LNCaP clone FGC (cell line): ENCODE measurements around the gene RFPL3.

ENCODE experiments used
- DNase-seq: peaks from one replicate; pipeline ENCODE4 v3.0.0-alpha.2; 2011; ENCODE audit warnings: low read depth
- H3K4me3 ChIP-seq: 2 replicates; pipeline ENCODE4 v1.5.1; 2011; ENCODE audit warnings: mild to moderate bottlenecking, low read depth, low read length, control low read depth
- TF ChIP-seq, protein P1 (sequence below): IDR thresholded peaks from 2 replicates; pipeline ENCODE4 v1.5.1; 2012; ENCODE audit warnings: mild to moderate bottlenecking; ENCODE audit not compliant: control insufficient read depth, insufficient read depth; ENCODE audit errors: extremely low read depth

Gene RFPL3

DNA sequence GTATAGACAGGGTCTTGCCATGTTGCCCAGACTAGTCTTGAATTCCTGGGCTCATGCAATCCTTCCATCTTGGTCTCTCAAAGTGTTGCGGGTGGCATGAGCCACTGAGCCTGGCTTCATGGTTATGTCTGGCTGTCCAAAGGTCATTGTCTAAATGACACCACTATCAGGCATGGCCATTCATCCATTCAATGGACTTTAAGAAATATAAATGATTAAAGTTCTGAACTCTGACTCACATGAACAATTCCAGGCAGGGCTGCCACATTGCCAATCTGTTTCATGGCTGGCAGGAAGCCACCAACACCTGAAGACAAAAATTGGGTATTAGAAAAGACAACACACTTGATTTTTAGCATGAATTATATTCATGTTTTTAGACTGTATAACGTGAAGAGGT lies 50.3 kb downstream of the RFPL3 start:
- DNase-seq = no peak
- H3K4me3 ChIP-seq = no peak overlapping the region
- TF ChIP-seq, protein P1, sequence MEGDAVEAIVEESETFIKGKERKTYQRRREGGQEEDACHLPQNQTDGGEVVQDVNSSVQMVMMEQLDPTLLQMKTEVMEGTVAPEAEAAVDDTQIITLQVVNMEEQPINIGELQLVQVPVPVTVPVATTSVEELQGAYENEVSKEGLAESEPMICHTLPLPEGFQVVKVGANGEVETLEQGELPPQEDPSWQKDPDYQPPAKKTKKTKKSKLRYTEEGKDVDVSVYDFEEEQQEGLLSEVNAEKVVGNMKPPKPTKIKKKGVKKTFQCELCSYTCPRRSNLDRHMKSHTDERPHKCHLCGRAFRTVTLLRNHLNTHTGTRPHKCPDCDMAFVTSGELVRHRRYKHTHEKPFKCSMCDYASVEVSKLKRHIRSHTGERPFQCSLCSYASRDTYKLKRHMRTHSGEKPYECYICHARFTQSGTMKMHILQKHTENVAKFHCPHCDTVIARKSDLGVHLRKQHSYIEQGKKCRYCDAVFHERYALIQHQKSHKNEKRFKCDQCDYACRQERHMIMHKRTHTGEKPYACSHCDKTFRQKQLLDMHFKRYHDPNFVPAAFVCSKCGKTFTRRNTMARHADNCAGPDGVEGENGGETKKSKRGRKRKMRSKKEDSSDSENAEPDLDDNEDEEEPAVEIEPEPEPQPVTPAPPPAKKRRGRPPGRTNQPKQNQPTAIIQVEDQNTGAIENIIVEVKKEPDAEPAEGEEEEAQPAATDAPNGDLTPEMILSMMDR = no peak

- DNase-seq = no peak
- H3K4me3 ChIP-seq = no peak overlapping the region
- TF ChIP-seq, protein P1 = no peak
Measured at GRCh38 chr22:32409977-32410376, 52.3 kb downstream of the RFPL3 start.

GRCh38 chr22:32410459-32410858 lies 52.8 kb downstream of the RFPL3 start:
- H3K4me3 ChIP-seq = peak overlapping the region; percentile 93
- no peak for DNase-seq
- TF ChIP-seq, protein P1 = no peak
